ENCODE data around the gene BMP4.

GRCh38 chr14:53932966-53933365 lies 23.7 kb downstream of the BMP4 start:
- TF ChIP-seq CTCF (IDR thresholded peaks at IDR 0.05; ENCODE audit: low read depth, low read length) (no peak), EZH2phosphoT487 (IDR thresholded peaks at IDR 0.05; ENCODE audit: low read depth) (no peak)

Data from OCI-LY3 (cell line).